HG03442 (cell line): Measurements from ENCODE around the gene RPL37.
A peak's percentile ranks its signal among the peaks of the same experiment; 100 is the strongest.
"Not testable (repeated sequence)": the region's sequence is repeated elsewhere in the genome, so short reads cannot be mapped to it uniquely, and the experiment has no call there.

Experiments
- ATAC-seq: cut with Tn5 transposase; IDR thresholded peaks from one replicate; pipeline ENCODE4 v1.9.1; 2021; ENCODE audit warnings: mild to moderate bottlenecking, moderate library complexity; ENCODE audit not compliant: unreplicated experiment

Gene RPL37

DNA sequence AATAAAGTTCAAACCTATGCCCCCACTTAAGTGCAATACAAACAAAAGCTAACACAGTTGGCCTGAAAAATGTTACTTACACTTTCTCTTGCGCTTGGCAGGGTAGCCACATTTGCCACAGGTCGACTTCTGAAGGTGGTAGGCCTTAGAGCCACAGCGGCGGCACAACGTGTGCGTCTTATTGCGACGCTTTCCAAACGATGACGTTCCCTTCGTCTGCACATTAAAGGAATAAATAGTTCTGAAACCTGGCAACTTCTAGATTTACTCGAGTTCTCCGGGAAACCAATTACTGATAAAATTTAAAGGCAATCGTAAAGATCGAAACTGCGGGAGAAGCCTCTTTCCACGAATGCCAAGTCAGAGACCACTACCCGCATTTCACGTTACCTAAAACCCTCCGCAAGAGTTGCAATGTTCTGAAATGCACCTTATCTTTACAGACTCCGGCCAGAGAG, 602 bp downstream of the RPL37 start:
- no peak for ATAC-seq

DNA sequence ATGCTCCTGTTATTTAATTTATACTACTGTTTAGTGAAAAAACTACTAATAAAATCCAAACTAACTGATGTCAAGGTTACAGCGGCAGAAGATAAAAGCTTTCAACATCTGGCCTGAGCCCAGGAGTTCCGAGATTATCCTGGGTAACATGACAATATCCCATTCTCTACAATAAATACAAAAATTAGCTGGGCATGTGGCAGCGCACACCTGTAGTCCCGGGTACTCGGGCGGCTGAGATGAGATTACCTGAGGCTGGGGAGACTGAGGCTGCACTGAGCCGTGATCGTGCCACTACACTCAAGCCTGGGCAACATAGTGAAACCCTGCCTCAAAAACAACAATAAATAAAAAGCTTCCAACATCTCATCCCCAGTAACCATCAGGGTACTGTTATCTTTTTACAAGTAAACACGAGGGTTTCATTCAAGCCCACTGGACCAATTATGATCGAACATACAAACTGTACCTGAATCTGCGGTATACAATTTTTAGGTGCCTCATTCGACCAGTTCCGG, 1.3 kb downstream of the RPL37 start:
- ATAC-seq: no peak

GRCh38 chr5:40832345-40832744, 2.7 kb downstream of the RPL37 start:
- ATAC-seq: no peak

DNA sequence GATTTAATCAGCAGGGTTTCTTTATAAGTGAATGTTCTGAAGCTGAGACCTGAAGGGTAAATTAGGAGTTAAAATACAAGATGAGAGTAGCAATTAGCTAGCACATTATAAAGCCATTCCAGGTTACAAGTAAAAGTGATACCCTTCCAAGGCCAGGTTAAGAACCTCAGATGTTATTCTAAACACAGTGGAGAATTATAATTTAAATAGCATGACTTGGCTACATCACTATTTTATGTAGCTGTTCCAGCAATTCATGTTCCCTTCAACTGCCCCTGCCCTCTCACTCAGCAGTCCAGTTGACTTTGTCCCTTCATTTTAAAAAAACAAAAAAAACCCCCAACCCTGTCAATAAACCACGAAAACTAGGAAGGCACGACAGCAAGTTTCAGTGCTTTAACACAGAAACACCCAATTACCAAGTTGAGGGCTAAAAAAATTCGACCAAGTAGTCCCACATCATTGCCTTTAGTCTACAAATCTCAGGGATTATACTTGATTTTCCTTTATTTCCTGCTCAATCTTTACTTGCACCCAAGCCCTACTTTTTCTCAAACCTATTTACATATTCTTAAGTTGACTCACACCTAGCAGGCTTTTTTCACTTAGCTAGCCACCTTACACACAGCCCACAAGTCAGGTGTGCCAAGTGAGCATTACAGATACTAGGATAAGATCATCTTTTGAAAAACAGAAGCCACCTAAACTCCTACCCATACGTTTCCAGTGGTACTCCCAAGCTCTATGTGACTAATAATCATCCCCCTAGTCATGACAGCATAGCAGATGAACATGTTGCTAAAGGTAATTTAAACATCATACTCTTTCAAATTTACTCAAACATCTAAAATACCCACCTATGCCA, 3.4 kb downstream of the RPL37 start:
- ATAC-seq: peak; percentile 12

DNA sequence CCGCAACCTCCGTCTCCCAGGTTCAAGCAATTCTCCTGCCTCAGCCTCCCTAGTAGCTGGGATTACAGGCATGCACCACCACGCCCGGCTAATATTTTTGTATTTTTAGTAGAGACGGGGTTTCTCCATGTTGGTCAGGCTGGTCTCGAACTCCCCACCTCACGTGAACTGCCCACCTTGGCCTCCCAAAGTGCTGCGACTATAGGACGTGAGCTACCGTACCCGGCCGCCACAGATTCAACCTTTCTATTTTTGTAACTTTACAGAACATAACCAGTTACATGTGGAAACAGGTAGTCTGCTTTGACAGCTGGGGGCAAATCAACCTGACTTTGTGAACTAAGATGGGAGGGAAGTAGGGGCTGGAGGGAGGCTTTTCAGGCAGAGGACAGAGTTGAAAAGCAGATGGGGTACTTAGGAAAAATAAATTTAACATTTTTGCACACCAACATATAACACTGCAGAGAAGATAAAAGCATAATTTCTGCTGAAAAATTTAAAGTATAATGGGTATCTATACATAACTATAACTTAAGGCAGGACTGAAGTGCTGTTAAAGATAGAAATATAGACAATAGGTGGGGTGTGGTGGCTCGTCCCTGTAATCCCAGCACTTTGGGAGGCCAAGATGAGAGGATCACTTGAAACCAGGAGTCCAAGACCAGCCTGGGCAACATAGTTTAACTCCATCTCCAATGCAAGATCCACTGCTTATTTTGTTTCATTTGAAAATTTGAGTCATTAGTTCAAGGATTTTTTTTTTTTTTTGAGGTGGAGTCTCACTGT, 5.1 kb downstream of the RPL37 start:
- ATAC-seq: no peak

- no peak for ATAC-seq
These were observed 6.0 kb downstream of the RPL37 start for GRCh38 chr5:40828690-40829661.

- ATAC-seq: no peak
These were observed 6.9 kb downstream of the RPL37 start for GRCh38 chr5:40828021-40828631.

DNA sequence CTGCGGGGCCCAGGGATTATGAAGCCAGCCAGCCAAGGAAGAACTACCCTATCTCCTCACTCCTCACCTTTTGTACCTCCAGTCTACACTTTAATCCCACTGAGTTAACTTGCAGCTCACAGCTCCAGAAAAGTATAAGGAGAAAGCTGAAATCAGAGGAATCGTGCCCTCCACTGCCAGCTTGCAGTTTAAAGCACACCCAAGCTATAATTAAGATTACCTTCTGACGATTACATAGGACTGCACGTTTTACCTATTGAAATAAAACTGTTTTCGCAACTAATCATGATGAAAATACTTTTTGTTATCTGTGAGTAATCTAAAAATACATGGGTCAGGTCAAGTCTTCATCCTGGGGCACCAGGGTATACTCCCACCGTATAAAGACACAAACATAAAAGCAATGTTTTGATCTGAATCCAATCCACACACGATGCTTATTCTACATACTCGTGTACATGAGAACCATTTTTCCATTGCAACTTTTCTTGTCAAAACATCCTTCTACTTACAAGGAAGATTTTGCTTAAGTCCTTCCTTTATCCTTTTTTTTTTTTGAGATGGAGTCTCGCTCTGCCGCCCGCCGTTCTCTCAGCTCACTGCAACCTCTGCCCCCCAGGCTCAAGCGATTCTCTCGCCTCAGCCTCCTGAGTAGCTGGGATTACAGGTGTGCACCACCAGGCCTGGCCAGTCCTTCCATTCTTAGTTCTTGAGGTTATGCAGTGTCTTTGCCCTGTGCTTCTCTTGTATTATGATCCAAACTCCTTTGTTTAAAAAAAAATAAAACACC, 7.6 kb downstream of the RPL37 start:
- ATAC-seq: no peak

- no peak for ATAC-seq
These were observed 8.4 kb downstream of the RPL37 start for GRCh38 chr5:40826489-40827187.

GRCh38 chr5:40825461-40826043, 9.5 kb downstream of the RPL37 start:
- ATAC-seq: not testable (repeated sequence)

- ATAC-seq: no peak
These were observed 11.6 kb downstream of the RPL37 start for GRCh38 chr5:40823459-40823858.

- no peak for ATAC-seq
These were observed 21.2 kb downstream of the RPL37 start for GRCh38 chr5:40813698-40814281.

DNA sequence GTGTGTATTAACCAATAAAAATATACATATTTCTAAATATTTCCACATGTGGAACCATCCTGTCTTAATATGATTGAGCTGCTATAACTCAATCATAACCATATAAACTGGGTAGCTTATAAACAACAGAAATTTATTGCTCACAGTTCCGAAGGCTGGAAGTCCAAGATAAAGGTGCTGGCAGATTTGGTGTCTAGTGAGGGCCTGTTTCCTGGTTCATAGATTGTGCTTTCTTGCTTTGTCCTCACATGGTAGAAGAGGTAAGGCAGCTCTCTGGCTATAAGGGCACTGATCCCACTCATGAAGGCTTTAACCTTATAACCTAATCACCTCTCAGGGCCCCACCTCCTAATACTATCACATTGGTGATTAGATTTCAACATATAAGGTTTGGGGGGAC, 22.9 kb downstream of the RPL37 start:
- ATAC-seq: no peak

- ATAC-seq: no peak
These were observed 33.1 kb downstream of the RPL37 start for GRCh38 chr5:40801771-40802562.

- ATAC-seq: no peak
These were observed 35.8 kb downstream of the RPL37 start for GRCh38 chr5:40799258-40799657.

DNA sequence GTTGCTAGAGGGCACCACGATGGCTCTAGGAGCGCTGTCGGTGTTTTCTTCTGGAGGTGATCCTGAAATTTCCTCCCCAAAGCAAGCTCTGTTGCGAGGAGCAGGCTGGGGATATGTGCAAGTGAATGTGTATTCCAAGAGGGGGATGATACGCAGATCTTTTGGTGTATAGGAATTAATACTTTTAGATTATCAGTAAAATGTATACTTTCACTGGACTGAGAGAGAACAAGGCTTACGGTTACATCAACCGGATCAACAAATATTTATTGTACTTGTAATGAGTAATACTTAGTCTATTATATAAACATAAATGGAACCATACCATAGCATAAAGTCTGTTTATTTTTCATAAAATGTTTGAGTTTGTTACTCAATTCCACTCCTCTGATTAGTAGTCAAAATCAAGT, 36.2 kb downstream of the RPL37 start:
- no peak for ATAC-seq
